ENCODE measurements around the gene RRP15.

RRP15 gene

DNA sequence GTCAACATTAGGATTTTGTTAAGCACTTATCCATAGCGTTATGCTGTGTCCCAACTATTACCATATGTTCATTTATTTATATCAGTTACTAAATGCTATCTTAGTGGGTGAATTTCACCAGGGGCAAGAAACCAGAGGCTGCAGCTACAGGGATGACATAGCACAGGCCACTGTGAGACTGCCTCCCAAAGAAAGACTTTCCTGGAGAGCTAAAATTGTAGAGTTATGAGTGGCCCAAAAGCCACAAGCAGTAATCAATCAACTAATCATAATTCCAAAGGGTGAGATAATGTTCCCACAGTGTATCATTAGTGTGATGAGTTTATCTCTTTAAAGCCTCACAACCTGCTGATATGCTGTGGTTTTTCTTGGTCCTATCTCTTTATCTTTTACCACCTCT lies 56.2 kb downstream of the RRP15 start:
- DNase-seq (ENCODE audit: low read depth), result no peak

DNA sequence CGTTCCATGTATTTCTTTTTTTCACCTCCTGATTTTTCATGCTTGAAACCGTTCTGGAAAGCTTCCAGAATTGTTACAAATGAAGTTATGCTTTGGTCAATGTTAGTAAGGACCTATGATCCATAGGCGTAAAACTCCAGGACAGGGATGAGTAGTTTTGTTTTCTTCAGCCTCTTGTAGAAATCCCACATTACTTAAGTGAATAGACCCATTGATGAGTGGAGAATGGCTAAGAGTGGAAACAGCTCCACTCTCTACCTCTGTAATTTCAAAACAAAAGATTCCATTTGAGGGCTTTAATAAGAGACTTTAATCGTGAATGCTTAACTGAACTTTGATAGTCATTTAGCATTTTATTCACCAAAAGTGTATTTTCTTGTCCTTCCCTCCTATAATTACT lies 57.0 kb downstream of the RRP15 start:
- no peak for DNase-seq (ENCODE audit: low read depth)

DNA sequence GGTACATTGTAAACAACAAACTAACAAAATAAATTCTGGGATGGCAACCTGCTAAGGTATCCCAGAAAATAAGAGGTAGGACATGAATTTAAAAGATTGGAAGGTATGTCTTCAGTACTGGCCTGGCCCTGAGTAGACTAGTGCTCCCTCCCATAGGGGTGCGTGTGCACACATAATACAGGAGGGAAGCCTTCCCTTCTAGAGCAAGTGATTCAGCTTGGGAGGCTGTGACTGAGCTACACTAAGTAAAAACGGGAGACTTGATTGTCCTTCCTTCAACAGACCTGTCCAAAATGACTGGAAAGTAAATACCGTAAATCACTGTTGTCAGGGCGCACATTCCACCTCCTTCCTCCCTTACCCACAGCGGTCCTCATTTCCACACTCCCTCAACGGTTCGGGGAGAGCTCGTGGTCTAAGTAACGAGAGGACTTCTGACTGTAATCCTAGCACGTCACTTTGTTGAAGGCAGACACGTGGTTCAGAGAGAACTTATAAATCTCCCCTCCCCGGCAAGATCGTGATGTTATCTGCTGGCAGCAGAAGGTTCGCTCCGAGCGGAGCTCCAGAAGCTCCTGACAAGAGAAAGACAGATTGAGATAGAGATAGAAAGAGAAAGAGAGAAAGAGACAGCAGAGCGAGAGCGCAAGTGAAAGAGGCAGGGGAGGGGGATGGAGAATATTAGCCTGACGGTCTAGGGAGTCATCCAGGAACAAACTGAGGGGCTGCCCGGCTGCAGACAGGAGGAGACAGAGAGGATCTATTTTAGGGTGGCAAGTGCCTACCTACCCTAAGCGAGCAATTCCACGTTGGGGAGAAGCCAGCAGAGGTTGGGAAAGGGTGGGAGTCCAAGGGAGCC lies 60.0 kb downstream of the RRP15 start, which contains the start of gene TGFB2:
TSS of gene TGFB2 (plus strand) at position 523 of the 859 bp plus-strand sequence. CDS start 1,366 bp downstream, outside the sequence.
- DNase-seq (ENCODE audit: low read depth), result no peak

GRCh38 chr1:218345673-218346390 lies 60.7 kb downstream of the RRP15 start:
- peak; percentile 19 for DNase-seq (ENCODE audit: low read depth)

DNA sequence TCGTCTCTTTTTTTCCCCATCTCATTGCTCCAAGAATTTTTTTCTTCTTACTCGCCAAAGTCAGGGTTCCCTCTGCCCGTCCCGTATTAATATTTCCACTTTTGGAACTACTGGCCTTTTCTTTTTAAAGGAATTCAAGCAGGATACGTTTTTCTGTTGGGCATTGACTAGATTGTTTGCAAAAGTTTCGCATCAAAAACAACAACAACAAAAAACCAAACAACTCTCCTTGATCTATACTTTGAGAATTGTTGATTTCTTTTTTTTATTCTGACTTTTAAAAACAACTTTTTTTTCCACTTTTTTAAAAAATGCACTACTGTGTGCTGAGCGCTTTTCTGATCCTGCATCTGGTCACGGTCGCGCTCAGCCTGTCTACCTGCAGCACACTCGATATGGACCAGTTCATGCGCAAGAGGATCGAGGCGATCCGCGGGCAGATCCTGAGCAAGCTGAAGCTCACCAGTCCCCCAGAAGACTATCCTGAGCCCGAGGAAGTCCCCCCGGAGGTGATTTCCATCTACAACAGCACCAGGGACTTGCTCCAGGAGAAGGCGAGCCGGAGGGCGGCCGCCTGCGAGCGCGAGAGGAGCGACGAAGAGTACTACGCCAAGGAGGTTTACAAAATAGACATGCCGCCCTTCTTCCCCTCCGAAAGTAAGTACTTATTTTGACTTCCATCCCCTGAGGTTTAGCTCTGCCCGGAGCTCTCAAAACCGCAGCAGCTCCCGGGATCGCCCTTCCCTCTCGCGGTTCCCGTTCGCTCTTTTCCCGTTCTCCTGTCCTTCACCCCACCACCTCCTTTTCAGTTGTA lies 61.5 kb downstream of the RRP15 start:
- no peak for DNase-seq (ENCODE audit: low read depth)

DNA sequence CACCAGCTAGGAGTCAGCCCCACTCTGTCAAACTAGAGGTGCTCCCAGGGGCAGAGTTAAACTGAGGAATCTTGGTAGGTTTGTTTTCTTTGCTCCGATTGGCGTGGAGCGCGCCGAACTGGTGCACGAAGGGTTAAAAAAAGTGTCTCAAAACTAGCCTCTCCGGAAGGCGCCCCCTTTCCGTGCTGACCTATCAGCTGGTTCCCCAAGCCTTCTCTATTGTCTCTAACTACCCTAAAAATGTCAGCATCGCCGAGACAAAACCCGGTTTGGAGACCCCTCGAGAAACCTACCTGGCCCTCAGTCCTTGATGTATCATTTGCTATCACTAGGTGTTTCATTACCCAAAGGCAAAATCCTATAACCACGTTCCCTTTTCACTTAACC lies 62.2 kb downstream of the RRP15 start:
- DNase-seq (ENCODE audit: low read depth), result no peak

GRCh38 chr1:218347723-218348627 lies 62.9 kb downstream of the RRP15 start:
- no peak for DNase-seq (ENCODE audit: low read depth)

GRCh38 chr1:218348628-218349071 lies 63.6 kb downstream of the RRP15 start:
- DNase-seq (ENCODE audit: low read depth), result no peak

DNA sequence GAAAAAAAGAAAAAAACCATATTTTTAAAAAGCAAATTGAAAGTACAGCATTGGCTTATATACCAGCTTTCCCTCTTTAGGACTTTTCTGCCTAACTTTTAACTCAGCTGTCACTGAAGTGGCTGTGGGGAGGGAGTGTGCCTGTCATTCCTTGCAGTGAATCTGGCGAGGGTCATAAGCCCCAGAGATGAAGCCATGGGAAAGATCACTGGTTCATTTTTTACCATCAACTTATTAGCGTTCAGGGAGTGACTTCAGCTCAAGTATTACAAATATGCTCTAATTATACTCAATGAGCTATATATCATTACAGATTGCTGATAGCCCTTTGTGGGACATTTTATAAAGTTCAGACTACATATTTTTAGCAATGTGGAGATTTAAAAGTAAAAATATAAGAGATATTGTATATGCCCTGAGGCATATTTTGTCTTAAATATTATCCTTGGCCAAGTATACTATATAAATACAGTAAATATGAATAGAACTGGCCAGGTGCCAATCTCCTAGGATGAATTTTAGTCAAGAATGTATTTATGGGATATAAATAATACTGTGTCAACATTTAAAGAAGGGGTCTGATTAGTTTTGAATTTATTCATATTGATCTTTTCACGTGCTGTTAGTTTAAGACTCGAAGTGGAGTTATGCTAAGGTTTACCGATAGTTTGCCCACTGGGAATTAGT lies 64.4 kb downstream of the RRP15 start:
- no peak for DNase-seq (ENCODE audit: low read depth)

DNA sequence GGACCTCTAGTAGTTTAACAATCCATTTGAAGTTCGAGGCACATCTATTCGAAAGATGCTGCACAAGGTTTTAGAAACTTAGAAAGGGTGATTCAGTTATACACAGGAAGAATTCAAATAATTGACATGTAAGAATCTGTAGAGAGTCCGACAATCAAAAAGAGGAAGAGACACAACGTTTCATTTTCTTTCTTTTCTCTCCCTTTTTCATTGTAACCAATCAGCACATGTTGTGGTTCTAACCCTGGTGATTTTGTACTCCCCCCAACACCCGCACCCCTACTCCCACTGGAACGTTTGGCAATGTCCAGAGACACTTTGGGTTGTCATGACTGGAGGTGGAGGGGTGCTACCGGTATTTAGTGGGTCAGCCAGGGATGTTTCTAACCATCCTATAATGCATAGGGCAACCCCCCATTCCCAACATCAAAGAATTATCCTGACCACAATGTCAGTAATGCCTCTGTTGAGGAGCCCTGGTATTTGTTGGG lies 65.0 kb downstream of the RRP15 start:
- no peak for DNase-seq (ENCODE audit: low read depth)

- no peak for DNase-seq (ENCODE audit: low read depth)
Observed at GRCh38 chr1:218350801-218351266, 65.7 kb downstream of the RRP15 start.

DNA sequence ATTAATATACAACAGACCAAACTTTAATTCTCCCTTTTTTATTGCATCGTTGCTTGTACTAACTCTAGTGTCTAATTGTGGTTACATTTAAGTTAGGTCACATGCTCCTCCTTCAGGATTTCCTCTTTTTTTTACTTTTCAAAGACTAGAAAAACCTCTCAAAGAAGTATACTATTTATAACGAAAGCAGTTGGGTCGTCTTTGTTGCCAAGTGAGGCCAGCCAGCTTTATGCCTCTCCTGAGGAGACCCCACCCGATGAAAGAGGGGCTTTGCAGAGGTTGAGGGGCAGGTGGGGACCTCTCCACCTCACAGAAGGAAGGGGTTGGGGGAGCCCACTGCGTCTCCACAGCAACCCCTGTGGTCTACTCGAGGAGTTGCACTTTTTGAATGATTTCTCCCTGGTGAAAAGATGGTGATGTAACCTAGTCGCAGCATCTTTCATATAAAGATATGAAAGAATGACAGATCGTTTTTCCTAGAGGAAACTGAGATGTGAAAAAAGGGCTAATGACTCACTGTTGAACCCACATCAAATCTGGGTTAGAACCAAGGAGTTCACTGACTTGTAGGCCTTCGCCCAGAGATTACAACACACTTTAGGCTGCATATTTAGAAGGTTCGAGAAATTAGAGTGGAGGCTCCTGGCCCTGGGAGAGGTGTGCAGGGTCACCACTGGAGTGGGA lies 66.4 kb downstream of the RRP15 start:
- no peak for DNase-seq (ENCODE audit: low read depth)

DNA sequence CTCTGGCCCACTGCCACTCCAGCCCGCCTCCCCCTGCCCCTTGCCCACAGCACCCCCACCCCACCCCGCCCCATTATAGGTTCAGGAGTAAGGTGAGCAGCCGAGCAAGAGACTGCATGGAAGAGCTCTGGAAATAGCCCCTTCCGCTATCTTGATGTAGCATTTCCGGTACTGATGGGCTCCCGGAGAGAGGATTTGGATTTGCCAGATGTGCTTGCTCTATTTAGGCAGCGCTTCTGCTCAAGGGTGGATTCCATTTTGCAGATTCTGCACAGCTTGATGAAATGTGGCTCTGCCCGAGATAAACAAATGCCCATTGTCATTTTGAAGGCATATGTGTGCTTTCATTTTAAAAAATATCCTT lies 67.0 kb downstream of the RRP15 start:
- DNase-seq (ENCODE audit: low read depth), result no peak

GRCh38 chr1:218353656-218354055 lies 68.6 kb downstream of the RRP15 start:
- no peak for DNase-seq (ENCODE audit: low read depth)

DNA sequence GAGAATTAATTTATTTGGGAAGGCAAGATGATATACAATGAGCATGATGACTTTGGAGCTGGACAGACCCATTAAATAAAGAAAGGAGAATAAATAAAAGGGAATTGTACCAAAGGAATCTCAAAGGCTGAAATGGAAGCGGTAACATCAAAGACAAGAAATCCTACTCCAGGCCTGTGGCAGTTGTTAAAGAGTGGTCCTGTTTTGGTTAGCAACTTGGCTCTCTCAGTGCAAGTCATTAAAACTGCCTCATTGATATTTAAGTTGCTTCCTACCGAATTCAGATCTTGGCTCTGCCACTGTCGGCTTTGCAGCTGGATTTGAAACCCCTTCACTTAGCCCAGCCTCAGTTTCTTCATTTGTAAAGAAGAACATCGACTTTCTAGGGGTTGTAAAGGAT lies 70.2 kb downstream of the RRP15 start:
- DNase-seq (ENCODE audit: low read depth), result no peak

DNA sequence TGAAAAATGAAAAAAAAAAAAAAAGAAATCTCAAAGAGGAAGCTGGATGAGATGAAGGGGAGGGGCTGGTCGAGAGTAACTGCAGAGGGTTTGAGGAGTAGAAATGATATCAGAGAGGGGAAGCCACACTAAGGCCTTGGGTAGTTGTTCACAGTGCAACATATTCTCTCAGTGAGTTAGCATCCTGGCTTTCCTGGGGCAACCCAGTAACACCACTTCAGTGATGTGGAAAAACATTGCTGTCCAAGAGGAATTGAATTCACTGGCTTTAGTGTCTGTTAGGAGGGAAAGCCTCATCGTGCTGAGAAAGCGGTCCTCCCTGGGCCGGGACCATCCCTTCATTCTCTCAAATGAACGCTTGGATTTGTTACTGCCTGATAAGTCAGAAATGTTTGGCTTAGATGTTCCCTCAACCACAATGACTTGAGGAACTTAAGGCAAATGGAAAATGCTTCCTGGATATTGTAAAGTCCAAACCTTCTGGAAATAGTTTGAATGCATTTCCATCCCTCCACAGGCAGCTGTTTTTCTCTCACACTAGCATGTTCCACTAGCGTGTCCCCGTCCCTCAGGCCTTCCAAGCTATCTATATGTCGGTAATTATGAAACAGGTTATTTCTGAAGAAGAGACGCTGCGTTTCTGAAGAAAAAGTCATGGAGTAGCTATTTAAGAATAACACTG lies 72.3 kb downstream of the RRP15 start:
- no peak for DNase-seq (ENCODE audit: low read depth)

DNA sequence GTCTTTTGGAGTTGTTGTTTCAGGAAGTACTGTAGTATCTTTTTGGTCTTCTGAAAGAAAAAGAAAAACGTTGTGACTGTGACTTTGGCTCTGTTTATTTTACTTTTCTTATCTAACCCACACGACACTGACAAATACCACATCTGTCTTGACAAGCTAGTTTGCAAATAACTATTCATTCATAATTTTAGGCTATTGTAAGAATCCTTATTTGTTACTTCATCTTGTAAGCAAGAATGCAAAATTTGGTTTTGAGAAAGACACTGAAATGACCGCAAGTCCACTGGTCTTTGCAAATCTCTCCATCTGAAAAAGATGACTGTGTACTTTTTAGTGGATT lies 72.8 kb downstream of the RRP15 start:
- DNase-seq (ENCODE audit: low read depth), result no peak

- DNase-seq (ENCODE audit: low read depth), result no peak
Observed at GRCh38 chr1:218361298-218362065, 76.4 kb downstream of the RRP15 start.
